Measurements from ENCODE around the gene TECTB.

The TECTB gene

DNA sequence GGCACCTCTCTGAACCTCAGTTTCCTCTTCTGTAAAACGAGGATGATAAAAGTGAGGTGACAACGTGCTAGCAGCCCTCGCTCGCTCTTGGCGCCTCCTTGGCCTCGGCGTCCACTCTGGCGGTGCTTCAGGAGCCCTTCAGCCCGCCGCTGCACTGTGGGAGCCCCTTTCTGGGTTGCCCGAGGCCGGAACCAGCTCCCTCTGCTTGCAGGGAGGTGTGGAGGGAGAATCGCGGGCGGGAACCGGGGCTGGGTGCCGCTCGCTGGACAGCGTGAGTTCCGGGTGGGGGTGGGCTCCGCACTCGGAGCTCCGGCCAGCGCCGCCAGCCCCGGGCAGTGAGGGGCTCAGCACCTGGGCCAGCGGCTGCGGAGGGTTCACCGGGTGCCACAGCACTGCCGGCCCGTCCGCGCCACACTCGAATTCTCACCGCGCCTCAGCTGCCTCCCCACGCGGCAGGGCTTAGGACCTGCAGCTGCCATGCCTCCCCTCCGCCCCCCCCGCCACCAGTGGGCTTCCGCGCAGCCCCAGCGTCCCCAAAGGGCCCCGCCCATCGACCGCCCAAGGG lies 66.4 kb downstream of the TECTB start:
- no peak for DNase-seq

DNA sequence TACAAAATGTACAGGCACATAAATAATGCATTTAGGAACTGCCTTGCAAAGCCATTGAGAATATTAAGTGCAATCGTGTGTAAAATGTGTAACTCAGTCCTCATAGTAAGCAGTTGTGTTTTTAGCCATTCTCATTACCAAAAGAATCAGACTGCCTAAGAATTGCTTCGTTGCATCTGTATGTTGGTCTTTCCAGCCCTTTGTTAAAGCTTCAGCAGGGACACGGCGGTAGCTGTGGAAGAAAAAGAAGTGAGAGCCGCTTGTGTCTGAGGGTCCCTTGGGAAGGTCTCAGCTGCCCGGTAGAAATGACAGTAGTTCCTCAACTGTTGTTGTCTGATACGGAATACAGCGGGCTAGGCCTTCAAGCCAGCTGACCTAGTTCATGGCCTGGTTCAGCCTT lies 67.9 kb downstream of the TECTB start:
- DNase-seq = no peak

DNA sequence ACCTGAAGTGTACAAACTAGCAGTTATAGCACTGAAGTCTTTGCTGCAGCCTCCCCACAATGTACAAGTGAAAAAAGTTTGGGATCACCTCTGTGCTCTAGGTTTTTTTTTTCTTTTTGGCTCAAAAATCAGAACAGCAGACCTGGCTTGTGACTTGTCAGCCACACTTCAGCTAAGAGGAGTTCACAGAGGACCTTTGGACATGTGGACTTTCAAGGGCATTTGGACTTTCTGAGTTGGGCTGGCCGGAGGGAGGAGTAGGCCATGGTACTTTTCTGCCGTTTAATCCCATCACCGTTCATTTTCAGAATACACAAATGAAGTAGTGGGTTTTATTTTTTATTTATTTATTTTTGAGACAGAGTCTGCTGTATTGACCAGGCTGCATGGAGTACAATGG lies 68.8 kb downstream of the TECTB start:
- DNase-seq = no peak

DNA sequence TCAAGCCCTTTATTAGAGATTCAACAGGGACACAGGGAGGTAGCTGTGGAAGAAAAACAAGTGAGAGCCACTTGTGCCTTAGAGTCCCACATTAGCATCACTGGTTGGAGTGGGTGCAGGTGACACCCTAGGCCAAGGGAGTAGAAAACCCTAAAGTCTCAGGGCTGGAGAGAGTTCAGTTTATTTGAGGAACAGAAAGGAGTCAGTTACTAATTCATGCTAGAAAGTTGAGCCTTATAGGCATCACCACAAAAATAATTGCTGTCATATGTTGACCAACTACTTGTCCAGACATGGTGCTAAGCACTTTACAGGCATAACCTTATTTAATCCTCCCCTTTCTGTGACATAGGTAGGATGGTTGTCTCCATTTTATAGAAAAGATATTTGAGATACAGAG lies 69.8 kb downstream of the TECTB start:
- DNase-seq = no peak
